GM18951 (cell line): Measurements from ENCODE around the gene RHEX.

Experiments used
- POLR2A ChIP-seq: IDR thresholded peaks from 4 replicates; pipeline ENCODE4 v1.6.1; 2011; ENCODE audit warnings: mild to moderate bottlenecking; ENCODE audit not compliant: insufficient read length, insufficient read depth; ENCODE audit errors: extremely low read depth
- in situ Hi-C: fragments of 300-500 bp; cut with MboI; formaldehyde crosslinking; loops from one replicate; pipeline ENCODE4 v1.12.0; 2022; ENCODE audit warnings: low sequenced_read_pairs, mixed read lengths, inconsistent platforms; ENCODE audit not compliant: unreplicated experiment

The RHEX gene

DNA sequence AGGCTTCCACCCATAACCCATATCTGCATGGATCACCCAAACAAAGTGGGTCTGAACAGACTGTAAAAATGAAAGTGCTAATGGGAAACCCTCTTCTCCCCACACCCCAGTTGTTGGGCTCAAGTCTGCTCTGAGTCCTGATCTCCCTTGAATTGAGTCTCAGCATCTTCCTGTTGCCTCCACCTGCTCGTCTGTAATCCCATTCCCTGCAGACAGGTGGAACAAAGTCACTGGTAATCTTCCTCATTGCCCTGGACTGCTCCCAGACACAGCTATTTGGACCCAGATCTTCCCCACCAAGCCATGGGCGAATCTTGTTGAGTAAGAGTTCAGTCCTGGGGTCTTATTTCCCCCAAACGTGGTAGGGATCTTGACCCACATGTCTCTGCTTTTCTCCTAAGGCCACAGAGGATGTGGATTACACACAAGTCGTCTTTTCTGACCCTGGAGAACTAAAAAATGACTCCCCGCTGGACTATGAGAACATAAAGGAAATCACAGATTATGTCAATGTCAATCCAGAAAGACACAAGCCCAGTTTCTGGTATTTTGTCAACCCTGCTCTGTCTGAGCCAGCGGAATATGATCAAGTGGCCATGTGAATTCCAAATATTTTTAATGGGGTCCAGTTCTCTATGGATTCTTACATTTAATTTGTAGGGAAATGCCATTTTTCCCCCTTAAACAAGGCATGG is 48.5 kb downstream of the RHEX start:
- TF ChIP-seq POLR2A: no peak
- in situ Hi-C loops: loop anchor here (10.0 kb wide), 1 partner anchor 117 kb away; no protein-coding TSS in a partner anchor

DNA sequence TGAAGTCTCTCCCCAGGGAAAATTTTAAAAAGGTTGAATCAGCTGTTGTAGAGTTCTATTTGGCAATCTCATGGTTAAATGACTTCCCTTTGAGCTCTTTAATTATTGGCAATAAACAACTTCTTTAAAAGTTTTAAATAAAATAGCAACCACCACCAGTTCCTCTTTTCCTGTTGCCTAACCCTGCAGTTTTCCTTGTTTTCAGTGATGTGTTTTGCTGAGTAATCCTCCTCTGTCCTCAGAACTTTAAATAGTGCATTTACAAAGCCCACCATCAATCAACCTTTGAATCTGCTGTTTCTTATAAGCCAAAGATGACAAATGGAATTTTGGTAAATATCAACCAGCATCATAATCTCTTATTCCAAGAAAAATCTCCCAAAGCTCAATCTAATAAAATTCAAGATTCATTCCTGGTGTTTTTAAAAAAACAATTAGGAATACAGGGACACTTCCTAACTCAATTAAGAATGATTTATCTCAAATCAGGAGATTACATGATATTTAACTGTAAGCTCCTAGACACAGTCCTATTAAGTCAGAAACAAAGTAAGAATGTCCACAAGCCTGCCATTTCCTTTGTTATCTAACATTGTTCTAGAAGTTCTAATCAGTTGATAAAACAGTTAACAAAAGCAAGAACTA is 49.4 kb downstream of the RHEX start:
- in situ Hi-C loops: loop anchor here (10.0 kb wide), 1 partner anchor 118 kb away; no protein-coding TSS in a partner anchor

DNA sequence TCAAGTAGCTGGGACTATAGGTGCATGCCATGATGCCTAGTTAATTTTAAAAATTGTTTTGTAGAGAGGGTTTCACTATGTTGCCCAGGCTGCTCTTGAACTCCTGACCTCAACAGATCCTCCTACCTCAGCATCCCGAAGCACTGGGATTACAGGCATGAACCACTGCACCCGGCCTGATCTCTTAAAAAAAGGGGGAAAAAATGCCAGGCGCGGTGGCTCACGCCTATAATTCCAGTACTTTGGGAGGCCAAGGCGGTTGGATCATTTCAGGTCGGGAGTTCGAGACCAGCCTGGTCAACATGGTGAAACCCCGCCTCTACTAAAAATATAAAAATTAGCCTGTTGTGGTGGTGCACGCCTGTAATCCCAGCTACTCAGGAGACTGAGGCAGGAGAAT is 51.0 kb downstream of the RHEX start:
- no peak for TF ChIP-seq POLR2A
- in situ Hi-C loops: loop anchor here (10.0 kb wide), 1 partner anchor 119 kb away; no protein-coding TSS in a partner anchor

More for the DNA sequence above, 49.4 kb downstream of the RHEX start:
- TF ChIP-seq POLR2A: no peak

DNA sequence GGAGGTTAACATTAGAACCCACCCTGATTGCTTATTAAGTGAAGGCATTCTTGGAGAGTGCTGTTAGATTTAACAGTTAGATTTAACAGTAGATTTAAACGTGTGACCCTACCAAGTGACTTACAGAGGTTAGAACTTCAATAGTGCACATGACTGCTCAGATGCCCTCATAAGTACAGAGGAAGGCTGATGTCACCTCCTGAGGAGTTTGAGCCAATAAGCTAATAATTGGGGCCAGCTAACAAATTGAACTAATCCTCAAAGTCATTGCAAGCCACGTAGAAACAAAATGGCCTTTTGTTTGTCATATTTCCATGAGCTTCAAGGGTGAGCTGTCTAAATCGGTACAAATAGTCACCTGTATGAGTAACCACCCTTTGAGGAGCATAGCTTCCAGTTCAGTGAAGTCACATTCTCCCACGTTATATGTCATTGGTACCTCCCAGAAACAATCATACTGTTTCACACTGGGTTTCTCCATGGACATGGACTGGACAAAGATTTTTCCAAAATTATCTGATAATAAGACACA is 52.6 kb downstream of the RHEX start:
- no peak for TF ChIP-seq POLR2A
- in situ Hi-C loops: loop anchor here (5.0 to 10.0 kb wide), 2 partner anchors 68 to 121 kb away; no protein-coding TSS in a partner anchor

DNA sequence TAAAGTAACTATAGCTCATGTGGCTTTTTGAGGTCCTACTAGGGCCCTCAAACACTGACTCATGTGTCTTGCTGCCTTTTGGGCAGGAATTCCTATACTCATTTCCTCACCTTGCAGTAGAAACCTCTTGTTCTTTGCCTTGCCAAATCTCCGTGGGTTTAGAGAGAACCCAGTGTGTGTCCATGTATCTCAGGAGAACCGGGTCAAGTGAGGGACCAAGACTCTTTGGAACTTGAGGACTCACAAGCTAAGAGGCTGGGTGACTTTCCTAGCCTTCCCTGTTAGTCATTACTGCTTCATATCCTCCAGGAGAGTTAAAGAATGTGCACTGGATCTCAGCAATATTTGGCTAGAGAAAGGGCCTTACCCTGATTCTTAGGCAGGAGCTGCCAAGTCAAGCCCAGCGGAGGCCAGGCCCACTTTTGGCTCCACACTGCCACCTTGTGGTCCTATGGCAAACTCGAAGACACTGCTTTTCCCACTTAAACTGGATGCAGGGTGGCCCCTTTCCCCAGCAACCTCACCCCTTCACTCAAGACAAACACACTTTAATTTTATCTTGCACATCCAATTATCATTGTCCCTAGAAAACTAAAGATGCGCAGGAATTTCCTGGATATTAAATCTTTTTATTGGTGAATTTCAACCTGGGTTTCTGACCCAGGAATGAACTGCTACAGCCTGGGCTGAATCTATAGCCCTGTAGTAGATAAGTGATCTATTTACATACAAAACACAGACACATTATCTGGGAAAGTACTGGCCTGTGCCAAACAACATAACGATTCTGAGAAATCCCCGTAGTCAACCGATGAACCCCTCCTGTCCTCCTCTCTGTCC is 53.6 kb downstream of the RHEX start:
- in situ Hi-C loops: loop anchor here (5.0 to 10.0 kb wide), 2 partner anchors 69 to 122 kb away; no protein-coding TSS in a partner anchor
- no peak for TF ChIP-seq POLR2A

DNA sequence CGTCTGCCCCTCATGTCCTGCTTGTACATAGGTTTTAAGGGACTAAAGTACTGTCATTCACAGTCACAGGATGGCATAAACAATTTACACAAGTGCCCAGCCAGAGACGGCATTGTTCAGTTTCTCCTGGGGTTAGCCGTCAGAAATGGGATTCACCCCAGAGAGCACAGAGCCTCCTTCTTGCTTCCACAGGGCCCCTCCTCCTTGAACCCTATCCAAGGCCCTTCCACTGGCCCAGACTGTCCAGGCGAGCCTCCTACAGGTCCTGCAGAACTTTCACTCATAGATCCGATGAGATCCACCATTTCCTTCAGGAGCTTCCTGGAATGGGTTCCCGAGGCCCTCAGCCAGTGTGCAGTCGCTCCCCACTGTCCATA is 54.2 kb downstream of the RHEX start:
- no peak for TF ChIP-seq POLR2A
- in situ Hi-C loops: loop anchor here (5.0 to 10.0 kb wide), 2 partner anchors 70 to 122 kb away; no protein-coding TSS in a partner anchor

DNA sequence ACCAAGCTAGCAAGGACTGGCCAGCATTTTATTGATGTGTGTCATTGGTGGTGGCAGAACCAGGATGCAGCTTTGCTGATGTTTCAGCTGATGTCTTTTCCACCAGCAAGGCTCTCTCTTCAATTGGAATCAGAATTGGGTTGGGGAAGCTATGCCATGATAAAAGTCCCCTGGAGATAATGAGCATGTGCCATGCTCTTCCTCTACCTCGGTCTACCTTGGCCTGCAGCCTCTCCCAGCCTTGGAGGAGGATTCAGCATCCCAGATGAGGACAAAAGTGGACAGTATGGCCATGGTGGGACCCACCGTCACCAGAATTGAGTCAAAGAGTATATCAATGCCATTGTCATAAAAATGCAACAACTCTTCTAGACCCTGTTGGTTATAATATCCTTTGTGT is 55.7 kb downstream of the RHEX start:
- no peak for TF ChIP-seq POLR2A
- in situ Hi-C loops: loop anchor here (5.0 to 10.0 kb wide), 2 partner anchors 71 to 124 kb away; no protein-coding TSS in a partner anchor

DNA sequence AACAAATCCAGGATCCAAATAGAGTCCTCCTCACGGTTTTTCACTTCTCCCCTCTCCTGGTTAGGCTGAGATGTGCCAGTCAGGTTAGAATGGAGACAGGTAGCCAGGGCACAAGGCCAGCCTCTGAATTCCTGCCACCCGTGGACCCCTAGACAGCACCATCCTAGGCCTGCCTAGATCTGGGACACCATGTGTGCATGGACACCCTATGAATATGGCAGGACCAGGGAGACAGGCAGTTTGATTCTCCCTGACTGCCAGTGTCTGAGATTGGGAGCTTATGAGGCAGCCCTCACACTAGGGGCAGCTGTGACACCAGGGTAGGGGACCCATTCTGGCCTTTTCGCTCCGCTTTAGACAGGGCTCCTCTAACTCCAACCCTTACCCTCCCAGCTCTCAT is 56.7 kb downstream of the RHEX start:
- TF ChIP-seq POLR2A: no peak
- in situ Hi-C loops: loop anchor here (5.0 to 10.0 kb wide), 3 partner anchors 72 to 315 kb away; no protein-coding TSS in a partner anchor

DNA sequence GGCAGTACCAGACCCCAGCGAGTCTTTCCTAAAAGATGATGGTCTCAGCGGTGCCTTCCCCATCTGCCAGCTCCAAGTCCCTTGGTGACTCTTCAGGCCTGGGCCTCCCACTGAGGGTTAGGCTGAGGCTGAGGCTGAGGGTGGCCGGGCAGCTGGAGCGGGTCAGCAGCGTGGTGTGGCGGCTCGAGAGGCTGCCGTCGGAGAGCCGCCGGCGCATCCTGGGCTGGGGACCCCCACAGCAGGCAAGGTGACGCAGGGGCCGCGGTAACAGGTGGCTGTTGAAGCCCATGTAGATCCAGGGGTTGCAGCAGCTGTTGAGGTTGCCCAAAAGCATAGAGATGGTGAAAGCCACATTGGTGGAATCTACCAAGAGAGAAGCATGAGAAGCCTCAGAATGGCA is 57.2 kb downstream of the RHEX start:
- in situ Hi-C loops: loop anchor here (10.0 kb wide), 1 partner anchor 315 kb away; no protein-coding TSS in a partner anchor
- no peak for TF ChIP-seq POLR2A

DNA sequence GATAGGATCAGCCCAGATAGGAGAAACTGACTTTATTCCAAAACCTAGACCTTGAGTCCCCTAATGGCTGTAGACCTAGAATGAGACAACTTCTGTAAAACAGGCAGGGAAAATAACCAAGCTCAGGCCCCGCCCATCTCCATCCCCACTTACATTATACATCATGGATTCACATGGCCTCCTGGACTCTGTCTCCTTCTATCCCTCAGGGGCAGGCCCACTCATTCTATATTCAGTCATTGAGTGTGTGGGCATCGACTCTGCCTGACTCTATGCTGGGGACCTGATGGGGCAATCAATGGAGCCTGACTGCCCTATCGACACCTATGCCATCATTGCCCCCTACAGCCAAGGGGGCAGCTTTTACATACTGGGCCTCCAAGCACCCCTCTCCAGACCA is 57.8 kb downstream of the RHEX start:
- no peak for TF ChIP-seq POLR2A
- in situ Hi-C loops: loop anchor here (10.0 kb wide), 1 partner anchor 316 kb away; no protein-coding TSS in a partner anchor

DNA sequence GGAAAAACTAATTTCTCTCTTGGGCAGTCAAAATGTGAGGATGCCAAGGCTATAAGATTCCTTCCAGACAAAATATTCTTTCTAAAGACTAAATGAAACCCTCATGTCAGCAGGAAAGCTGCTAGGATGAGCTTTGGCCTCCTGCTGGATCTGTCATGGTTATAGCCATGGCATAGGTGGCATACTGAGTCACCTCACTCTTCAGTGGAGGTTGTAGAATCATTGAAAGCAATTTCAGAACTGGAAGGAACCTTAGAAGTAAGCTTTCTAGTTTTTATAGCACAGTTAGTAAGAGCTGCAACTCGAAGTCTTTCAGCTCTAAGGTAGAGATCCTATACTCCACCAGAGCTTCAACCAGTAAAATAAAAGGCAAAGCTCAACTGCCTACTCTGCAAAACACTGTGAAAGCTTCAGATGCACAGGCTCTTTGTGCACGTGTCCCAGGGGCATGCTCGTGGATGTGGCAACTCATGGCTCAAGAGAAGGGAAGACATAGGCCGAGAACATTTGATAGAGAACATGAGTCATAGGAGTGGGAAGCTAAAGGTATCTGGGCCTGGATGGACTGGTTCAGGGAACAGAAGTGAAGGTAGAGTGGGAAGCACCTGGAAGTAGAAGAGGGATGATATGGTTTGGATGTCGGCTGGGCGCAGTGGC is 58.4 kb downstream of the RHEX start:
- in situ Hi-C loops: loop anchor here (10.0 kb wide), 1 partner anchor 317 kb away; no protein-coding TSS in a partner anchor
- TF ChIP-seq POLR2A: no peak

DNA sequence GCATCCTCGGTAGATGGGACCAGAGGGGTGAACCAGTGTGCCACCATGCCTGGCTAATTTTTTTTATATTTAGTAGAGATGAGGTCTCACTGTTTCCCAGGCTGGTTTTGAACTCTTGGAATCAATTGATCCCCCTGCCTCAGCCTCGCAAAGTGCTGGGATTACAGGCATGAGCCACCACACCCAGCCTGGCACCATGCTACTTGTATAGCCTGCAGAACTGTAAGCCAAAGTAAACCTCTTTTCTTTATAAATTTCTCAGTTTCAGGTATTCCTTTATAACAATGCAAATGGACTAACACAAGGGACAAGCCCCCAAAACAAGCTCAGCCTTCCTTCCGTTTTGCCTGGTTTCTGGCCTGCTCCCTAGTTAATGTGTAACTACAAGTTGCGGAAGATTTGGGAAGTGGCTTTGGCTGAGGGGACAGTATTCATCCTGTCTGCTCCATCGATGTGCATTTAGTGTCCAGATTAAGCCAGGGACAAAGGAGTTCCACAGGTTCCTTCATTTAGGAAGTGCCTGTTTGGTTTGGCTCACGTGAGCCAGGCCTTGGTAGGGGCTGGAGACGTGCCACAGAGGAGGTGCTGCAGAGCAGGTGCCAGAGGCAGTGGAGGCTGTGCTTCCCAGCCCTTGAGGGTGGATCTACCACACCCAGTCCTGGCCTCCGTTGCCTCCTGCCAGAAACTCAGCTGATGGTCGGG is 59.8 kb downstream of the RHEX start:
- no peak for TF ChIP-seq POLR2A
- in situ Hi-C loops: loop anchor here (10.0 kb wide), 1 partner anchor 318 kb away; no protein-coding TSS in a partner anchor
